OCI-LY7 (cell line): ENCODE results near the gene CAPN8. TPM values are rescaled to one million over a fixed set of nuclear protein-coding genes. Genes with fewer than 3 reads are reported as not detected.

Source experiments
- BruUV-seq: library from RNA; stranded (reverse); fragments of 400-500 nt; replicated peaks from 2 replicates; lab custom pipeline; 2021; lab: Mats Ljungman, UMichigan
- CTCF ChIA-PET: fragments of 300-600 bp; sonication (Branson Sonifier 250); formaldehyde crosslinking; loops from one replicate; lab custom pipeline; 2022; ENCODE audit warnings: antibody characterized with exemption; ENCODE audit not compliant: unreplicated experiment; lab: Charles Lee
- POLR2A ChIA-PET: fragments of 300-600 bp; sonication (Branson Sonifier 250); formaldehyde crosslinking; loops from one replicate; lab custom pipeline; 2022; ENCODE audit warnings: antibody characterized with exemption; lab: Charles Lee
- DNase-seq: peaks from one replicate; pipeline ENCODE4 v3.0.0-alpha.2; 2015; ENCODE audit warnings: low spot score
- H2AFZ ChIP-seq: fragments of 200-600 bp; sonication (generic), shearing (Covaris generic); 2 replicates; pipeline ENCODE4 v1.6.1; 2014; ENCODE audit warnings: mild to moderate bottlenecking, antibody characterized with exemption, low read length, moderate library complexity
- H3K27ac ChIP-seq: fragments of 200-600 bp; sonication (generic); 2 replicates; pipeline ENCODE4 v1.5.1; 2014; ENCODE audit warnings: mixed run types, low read depth, mild to moderate bottlenecking, moderate library complexity, low read length, inconsistent platforms; ENCODE audit not compliant: poor library complexity, severe bottlenecking
- H3K36me3 ChIP-seq: fragments of 200-600 bp; sonication (generic); 2 replicates; pipeline ENCODE4 v1.6.1; 2014; ENCODE audit warnings: mild to moderate bottlenecking, antibody characterized with exemption, low read length, moderate library complexity, mixed read lengths; ENCODE audit not compliant: insufficient read depth
- H3K4me1 ChIP-seq: fragments of 200-600 bp; sonication (generic); 2 replicates; pipeline ENCODE4 v1.5.1; 2014; ENCODE audit warnings: mild to moderate bottlenecking, low read length; ENCODE audit not compliant: insufficient read depth, poor library complexity, severe bottlenecking
- H3K4me2 ChIP-seq: fragments of 200-600 bp; sonication (generic); 2 replicates; pipeline ENCODE4 v1.6.1; 2014; ENCODE audit warnings: mild to moderate bottlenecking, low read length
- H3K4me3 ChIP-seq: fragments of 200-600 bp; sonication (generic); 2 replicates; pipeline ENCODE4 v1.5.1; 2014; ENCODE audit warnings: mild to moderate bottlenecking, low read depth, low read length; ENCODE audit not compliant: poor library complexity, severe bottlenecking
- H3K79me2 ChIP-seq: fragments of 200-600 bp; sonication (generic); 2 replicates; pipeline ENCODE4 v1.6.1; 2016; ENCODE audit warnings: low read depth, mild to moderate bottlenecking, low read length, moderate library complexity, mixed read lengths; ENCODE audit not compliant: insufficient read depth
- H3K9me2 ChIP-seq: fragments of 200-600 bp; sonication (generic); 2 replicates; pipeline ENCODE4 v1.6.1; 2016; ENCODE audit warnings: mild to moderate bottlenecking, low read length, mixed read lengths; ENCODE audit not compliant: insufficient read depth
- H3K9me3 ChIP-seq: fragments of 200-600 bp; sonication (generic); 2 replicates; pipeline ENCODE4 v1.6.1; 2014; ENCODE audit warnings: mild to moderate bottlenecking, mixed run types, low read length, mixed read lengths
- H4K20me1 ChIP-seq: fragments of 200-600 bp; sonication (generic); 2 replicates; pipeline ENCODE4 v1.6.1; 2014; ENCODE audit warnings: mild to moderate bottlenecking, antibody characterized with exemption, low read length, moderate library complexity, mixed read lengths; ENCODE audit not compliant: insufficient read depth
- EZH2phosphoT487 ChIP-seq: fragments of 200-600 bp; sonication (generic); IDR thresholded peaks from 2 replicates; pipeline ENCODE4 v1.6.1; 2018; ENCODE audit warnings: low read depth, borderline replicate concordance, mild to moderate bottlenecking, mixed run types, antibody characterized with exemption, low read length, moderate library complexity, mixed read lengths
- intact Hi-C: fragments of 100-400 bp; cut with micrococcal nuclease; formaldehyde crosslinking; loops from one replicate; pipeline ENCODE4 v1.10.0; 2022; ENCODE audit not compliant: unreplicated experiment
- total RNA-seq, 2 experiments: library from RNA; depleted of rRNA in 1 of 2; stranded (reverse); fragments of >200 nt in 1 of 2; shearing (Covaris generic) in 1 of 2; gene quantifications; 2 replicates each; pipeline ENCODE4 v1.2.3, GENCODE V29; 2014 to 2022
- TF ChIP-seq, protein P1 (sequence below): fragments of 200-600 bp; sonication (generic); conservative IDR thresholded peaks from 2 replicates; pipeline ENCODE4 v1.5.1; 2014; ENCODE audit warnings: mild to moderate bottlenecking, antibody characterized with exemption, low read length, moderate library complexity, mixed read lengths

The CAPN8 gene
- total RNA-seq, 2 experiments from 2014 or later: not detected

DNA sequence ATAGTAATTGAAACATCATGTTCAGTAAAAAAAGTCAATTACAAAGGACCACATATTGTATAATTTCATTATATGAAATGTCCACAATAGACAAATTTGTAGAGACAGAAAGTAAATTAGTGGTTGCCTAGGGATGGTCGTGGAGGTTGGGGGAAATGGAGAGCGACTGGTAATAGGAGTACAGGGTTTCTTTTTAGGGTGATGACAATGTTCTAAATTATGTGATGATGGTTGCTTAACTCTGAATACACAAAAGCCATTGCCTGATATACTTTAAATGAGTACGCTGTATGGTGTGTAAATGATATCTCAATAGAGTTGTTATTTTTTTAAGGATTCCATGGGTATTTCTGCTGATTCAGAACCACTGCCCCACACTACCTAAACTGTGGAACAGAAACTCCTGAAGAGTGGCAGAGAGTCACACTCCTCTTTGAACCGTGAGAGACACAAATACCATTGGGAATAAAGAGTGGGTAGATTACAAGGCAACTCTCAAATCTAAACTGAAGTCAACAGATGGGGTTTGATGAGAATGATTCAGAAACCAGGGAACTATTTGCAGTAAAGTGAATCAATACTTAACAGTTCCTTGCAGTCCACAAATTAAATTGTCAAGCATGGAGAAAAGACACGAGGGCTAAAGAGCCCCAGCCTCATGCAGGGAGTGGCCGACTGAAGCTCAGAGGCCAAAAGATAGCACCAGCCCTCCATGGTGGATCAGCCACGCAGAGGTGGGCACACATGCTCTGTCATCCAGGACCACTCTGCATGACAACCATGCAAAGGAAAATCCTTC lies 118.0 kb downstream of the CAPN8 start:
- no peaks in the 10 kb centered on the region for H3K9me3 ChIP-seq
- DNase-seq: no peak
- no peaks in the 10 kb centered on the region for H3K4me1 ChIP-seq
- intact Hi-C loops: no loop called here
- BruUV-seq: no TSS peak
- H3K79me2 ChIP-seq: no peaks in the 10 kb centered on the region
- no peak overlapping the region for H3K4me3 ChIP-seq
- H3K9me2 ChIP-seq: no peaks in the 10 kb centered on the region
- H3K4me2 ChIP-seq: no peak overlapping the region
- H3K36me3 ChIP-seq: no peaks in the 10 kb centered on the region
- H3K27ac ChIP-seq: no peak overlapping the region
- ChIA-PET POLR2A (no interaction called here), CTCF (no interaction called here)
- no peak overlapping the region for H2AFZ ChIP-seq
- H4K20me1 ChIP-seq: no peaks in the 10 kb centered on the region
- TF ChIP-seq, protein P1, sequence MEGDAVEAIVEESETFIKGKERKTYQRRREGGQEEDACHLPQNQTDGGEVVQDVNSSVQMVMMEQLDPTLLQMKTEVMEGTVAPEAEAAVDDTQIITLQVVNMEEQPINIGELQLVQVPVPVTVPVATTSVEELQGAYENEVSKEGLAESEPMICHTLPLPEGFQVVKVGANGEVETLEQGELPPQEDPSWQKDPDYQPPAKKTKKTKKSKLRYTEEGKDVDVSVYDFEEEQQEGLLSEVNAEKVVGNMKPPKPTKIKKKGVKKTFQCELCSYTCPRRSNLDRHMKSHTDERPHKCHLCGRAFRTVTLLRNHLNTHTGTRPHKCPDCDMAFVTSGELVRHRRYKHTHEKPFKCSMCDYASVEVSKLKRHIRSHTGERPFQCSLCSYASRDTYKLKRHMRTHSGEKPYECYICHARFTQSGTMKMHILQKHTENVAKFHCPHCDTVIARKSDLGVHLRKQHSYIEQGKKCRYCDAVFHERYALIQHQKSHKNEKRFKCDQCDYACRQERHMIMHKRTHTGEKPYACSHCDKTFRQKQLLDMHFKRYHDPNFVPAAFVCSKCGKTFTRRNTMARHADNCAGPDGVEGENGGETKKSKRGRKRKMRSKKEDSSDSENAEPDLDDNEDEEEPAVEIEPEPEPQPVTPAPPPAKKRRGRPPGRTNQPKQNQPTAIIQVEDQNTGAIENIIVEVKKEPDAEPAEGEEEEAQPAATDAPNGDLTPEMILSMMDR: no peak
- TF ChIP-seq EZH2phosphoT487: no peak

DNA sequence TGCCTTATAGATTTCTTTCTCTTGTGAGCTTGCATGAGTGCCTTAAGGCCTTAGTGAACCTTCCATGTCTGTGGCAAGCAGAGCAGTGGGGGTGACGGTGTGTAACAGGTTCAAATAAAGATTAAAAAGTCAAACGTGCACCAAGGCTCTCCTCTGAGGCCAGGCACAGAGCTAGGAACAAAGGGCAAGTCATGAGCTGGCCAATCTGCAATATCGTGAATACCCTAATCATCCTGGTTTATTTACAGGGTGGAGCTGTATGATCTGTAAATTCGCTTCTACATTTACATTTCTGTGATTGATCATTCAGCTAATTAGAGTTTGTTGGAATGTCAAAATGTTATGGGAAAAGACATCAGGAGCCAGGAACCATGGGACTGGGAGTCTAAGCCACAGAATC lies 120.2 kb downstream of the CAPN8 start:
- CTCF ChIA-PET: interaction anchor here (1.2 kb wide), 1 partner anchor 10 kb away, joined by 3 read pairs; no protein-coding TSS in a partner anchor
- no peak overlapping the region for H2AFZ ChIP-seq
- no peak for DNase-seq
- no TSS peak for BruUV-seq
- intact Hi-C loops: no loop called here
- no peaks in the 10 kb centered on the region for H3K9me3 ChIP-seq
- H3K4me1 ChIP-seq: no peaks in the 10 kb centered on the region
- H3K36me3 ChIP-seq: no peaks in the 10 kb centered on the region
- H3K27ac ChIP-seq: no peak overlapping the region
- no peaks in the 10 kb centered on the region for H3K79me2 ChIP-seq
- no peak for TF ChIP-seq EZH2phosphoT487
- TF ChIP-seq, protein P1: no peak
- POLR2A ChIA-PET: interaction anchor here (0.5 to 0.7 kb wide), 3 partner anchors 78 to 1113 kb away, joined by 3 read pairs; no protein-coding TSS in a partner anchor
- H3K4me2 ChIP-seq: no peak overlapping the region
- no peak overlapping the region for H3K4me3 ChIP-seq
- H4K20me1 ChIP-seq: no peaks in the 10 kb centered on the region
- no peaks in the 10 kb centered on the region for H3K9me2 ChIP-seq

DNA sequence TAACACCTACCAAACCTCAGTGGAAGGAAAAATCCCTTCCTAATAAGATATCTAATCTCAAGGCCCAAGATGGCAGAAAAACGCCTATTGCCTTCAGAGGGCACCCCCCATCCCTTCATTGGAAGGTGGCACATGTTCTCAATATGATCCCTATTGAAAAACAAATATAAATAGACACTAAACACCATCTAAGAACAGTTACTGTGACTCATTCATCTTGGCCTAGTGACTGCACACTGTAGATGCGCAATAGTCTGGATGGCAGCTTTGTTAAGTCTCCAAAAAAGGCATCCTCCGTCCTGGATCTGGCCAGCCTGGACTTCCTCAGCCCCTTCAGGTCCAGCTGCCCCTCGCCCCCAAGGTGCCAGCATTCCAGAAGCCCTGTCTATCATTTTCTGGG lies 121.9 kb downstream of the CAPN8 start:
- H3K9me3 ChIP-seq: no peaks in the 10 kb centered on the region
- no peaks in the 10 kb centered on the region for H4K20me1 ChIP-seq
- intact Hi-C loops: no loop called here
- H3K9me2 ChIP-seq: no peaks in the 10 kb centered on the region
- TF ChIP-seq, protein P1: no peak
- TF ChIP-seq EZH2phosphoT487: no peak
- no peaks in the 10 kb centered on the region for H3K4me1 ChIP-seq
- no peaks in the 10 kb centered on the region for H3K36me3 ChIP-seq
- no peak overlapping the region for H2AFZ ChIP-seq
- ChIA-PET CTCF (no interaction called here), POLR2A (no interaction called here)
- no peaks in the 10 kb centered on the region for H3K79me2 ChIP-seq
- no peak overlapping the region for H3K27ac ChIP-seq
- no TSS peak for BruUV-seq
- DNase-seq: no peak
- no peak overlapping the region for H3K4me3 ChIP-seq
- H3K4me2 ChIP-seq: no peak overlapping the region
